NT2/D1 (cell line): ENCODE data around the gene AAMP.

Experiments used
- SUZ12 ChIP-seq: IDR thresholded peaks from 2 replicates; pipeline ENCODE4 v1.6.1; 2011; ENCODE audit not compliant: insufficient read length, insufficient read depth; ENCODE audit errors: extremely low read depth
- YY1 ChIP-seq: IDR thresholded peaks from 2 replicates; pipeline ENCODE4 v1.6.1; 2011; ENCODE audit not compliant: insufficient read length, insufficient read depth
- ZNF274 ChIP-seq: IDR thresholded peaks from 2 replicates; pipeline ENCODE4 v1.6.1; 2011; ENCODE audit warnings: mild to moderate bottlenecking, low read depth, low read length

- TF ChIP-seq SUZ12 = no peak
- TF ChIP-seq ZNF274 = no peak
- TF ChIP-seq YY1 = no peak
These were observed 967 bp upstream of the AAMP start for GRCh38 chr2:218270721-218271486.
